SK-N-SH treated with all-trans-retinoic acid at 6 μM for 48 hours (cell line): ENCODE results near the gene PLCB4.

Source experiments
- CSDC2 ChIP-seq: fragments of 250-450 bp; sonication (Bioruptor Pico); IDR thresholded peaks from 2 replicates; pipeline ENCODE4 v1.5.0; 2020; ENCODE audit warnings: mild to moderate bottlenecking, moderate library complexity
- GLIS3 ChIP-seq: fragments of 250-450 bp; sonication (Bioruptor Pico); IDR thresholded peaks from 2 replicates; pipeline ENCODE4 v1.5.0; 2020; ENCODE audit warnings: mild to moderate bottlenecking, moderate library complexity
- ISL1 ChIP-seq: fragments of 250-450 bp; sonication (Bioruptor Pico); IDR thresholded peaks from 2 replicates; pipeline ENCODE4 v2.1.2; 2022; ENCODE audit warnings: mild to moderate bottlenecking, moderate library complexity
- TOX ChIP-seq: fragments of 250-450 bp; sonication (Bioruptor Pico); IDR thresholded peaks from 2 replicates; pipeline ENCODE4 v1.8.0; 2021; ENCODE audit warnings: mild to moderate bottlenecking, moderate library complexity, borderline replicate concordance
- ZFP30 ChIP-seq: fragments of 450-650 bp; formaldehyde crosslinking; IDR thresholded peaks from 2 replicates; pipeline ENCODE4 v1.5.0; 2022; ENCODE audit warnings: mild to moderate bottlenecking, moderate library complexity
- ZNF70 ChIP-seq: fragments of 450-650 bp; formaldehyde crosslinking; IDR thresholded peaks from 2 replicates; pipeline ENCODE4 v1.5.0; 2020; ENCODE audit warnings: mild to moderate bottlenecking, moderate library complexity
- TF ChIP-seq, protein P1 (sequence below): fragments of 250-450 bp; sonication (Bioruptor Pico); IDR thresholded peaks from 2 replicates; pipeline ENCODE4 v1.8.0; 2020; ENCODE audit warnings: mild to moderate bottlenecking, moderate library complexity, borderline replicate concordance
- TF ChIP-seq, protein P2 (sequence below): fragments of 250-450 bp; sonication (Bioruptor Pico); IDR thresholded peaks from 2 replicates; pipeline ENCODE4 v1.5.1; 2020; ENCODE audit warnings: low read depth, mild to moderate bottlenecking, moderate library complexity

GRCh38 chr20:9306521-9306920 lies 237.6 kb downstream of the PLCB4 start:
- TF ChIP-seq ZNF70 (no peak), ISL1 (no peak), GLIS3 (no peak), ZFP30 (CRISPR knock-in tag) (no peak), CSDC2 (no peak), TOX (no peak)
- TF ChIP-seq, protein P1, sequence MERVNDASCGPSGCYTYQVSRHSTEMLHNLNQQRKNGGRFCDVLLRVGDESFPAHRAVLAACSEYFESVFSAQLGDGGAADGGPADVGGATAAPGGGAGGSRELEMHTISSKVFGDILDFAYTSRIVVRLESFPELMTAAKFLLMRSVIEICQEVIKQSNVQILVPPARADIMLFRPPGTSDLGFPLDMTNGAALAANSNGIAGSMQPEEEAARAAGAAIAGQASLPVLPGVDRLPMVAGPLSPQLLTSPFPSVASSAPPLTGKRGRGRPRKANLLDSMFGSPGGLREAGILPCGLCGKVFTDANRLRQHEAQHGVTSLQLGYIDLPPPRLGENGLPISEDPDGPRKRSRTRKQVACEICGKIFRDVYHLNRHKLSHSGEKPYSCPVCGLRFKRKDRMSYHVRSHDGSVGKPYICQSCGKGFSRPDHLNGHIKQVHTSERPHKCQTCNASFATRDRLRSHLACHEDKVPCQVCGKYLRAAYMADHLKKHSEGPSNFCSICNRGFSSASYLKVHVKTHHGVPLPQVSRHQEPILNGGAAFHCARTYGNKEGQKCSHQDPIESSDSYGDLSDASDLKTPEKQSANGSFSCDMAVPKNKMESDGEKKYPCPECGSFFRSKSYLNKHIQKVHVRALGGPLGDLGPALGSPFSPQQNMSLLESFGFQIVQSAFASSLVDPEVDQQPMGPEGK (CRISPR knock-in tag) = no peak
- TF ChIP-seq, protein P2, sequence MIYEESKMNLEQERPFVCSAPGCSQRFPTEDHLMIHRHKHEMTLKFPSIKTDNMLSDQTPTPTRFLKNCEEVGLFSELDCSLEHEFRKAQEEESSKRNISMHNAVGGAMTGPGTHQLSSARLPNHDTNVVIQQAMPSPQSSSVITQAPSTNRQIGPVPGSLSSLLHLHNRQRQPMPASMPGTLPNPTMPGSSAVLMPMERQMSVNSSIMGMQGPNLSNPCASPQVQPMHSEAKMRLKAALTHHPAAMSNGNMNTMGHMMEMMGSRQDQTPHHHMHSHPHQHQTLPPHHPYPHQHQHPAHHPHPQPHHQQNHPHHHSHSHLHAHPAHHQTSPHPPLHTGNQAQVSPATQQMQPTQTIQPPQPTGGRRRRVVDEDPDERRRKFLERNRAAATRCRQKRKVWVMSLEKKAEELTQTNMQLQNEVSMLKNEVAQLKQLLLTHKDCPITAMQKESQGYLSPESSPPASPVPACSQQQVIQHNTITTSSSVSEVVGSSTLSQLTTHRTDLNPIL (CRISPR knock-in tag) = no peak
